ENCODE measurements around the gene LTC4S.

DNA sequence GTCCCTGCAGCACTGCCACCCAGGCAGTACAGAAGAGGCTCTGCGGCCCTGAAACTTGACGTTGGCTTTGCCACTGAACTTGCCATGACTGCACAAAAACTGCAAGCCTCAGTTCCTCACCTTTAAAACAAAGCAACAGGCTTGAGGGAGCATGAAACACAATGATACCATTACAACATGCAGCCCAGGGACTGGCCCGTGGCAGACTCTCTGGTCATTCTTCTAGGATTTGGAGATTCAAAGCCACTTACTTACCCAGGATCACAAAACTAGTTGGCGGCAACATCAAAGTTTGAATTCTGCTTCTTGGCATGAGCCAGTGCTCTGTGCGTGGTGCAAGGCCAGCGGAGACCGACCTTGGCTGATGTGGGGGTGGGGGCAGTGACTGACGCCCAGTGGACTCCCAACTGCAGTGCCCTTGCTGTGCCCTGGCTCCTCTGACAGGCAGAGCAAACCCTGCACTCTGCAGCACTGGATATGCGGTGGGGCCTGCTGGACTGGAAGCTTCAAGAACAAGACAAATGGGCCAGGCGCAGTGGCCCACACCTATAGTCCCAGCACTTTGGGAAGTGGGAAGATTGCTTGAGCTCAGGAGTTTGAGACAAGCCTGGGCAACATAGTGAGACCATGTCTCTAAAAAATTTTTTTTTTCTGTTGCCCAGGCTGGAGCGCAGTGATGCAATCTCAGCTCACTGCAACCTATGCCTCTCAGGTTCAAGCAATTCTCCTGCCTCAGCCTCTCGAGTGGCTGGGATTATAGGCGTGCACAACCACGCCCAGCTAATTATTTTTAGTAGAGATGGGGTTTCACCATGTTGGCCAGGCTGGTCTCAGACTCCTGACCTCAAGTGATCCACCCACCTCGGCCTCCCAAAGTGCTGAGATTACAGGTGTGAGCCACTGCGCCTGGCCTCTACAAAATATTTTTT is 45.8 kb downstream of the LTC4S start:
- TF ChIP-seq ETV6 (CRISPR knock-in tag; IDR thresholded peaks at IDR 0.05) = no peak
- TF ChIP-seq NFYB (CRISPR knock-in tag; conservative IDR thresholded peaks at IDR 0.05; ENCODE audit: low read depth) = no peak
